SW480 (cell line): ENCODE data around the gene NUP37.

Source experiments
- DNase-seq: peaks from one replicate; pipeline ENCODE4 v3.0.0-alpha.2; 2016; ENCODE audit warnings: low spot score

NUP37 gene

DNA sequence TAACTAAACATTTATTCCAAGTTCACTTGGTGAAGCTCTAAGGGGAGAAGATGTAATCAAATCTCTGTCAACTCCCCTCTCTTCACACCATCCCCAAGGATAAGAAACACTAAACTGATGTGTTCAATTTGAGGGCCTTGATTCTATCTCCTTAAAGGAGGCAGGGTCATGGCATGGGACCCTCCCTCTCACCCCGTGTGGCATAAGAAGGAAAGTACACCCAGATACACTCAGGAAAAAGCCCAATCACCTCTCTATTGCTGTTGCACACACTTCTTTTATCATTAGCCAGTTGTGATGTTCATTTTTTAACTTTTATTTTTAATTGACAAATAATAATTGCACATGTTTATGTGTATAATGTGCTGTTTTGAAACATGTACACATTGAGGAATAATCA is 93.2 kb downstream of the NUP37 start:
- no peak for DNase-seq

DNA sequence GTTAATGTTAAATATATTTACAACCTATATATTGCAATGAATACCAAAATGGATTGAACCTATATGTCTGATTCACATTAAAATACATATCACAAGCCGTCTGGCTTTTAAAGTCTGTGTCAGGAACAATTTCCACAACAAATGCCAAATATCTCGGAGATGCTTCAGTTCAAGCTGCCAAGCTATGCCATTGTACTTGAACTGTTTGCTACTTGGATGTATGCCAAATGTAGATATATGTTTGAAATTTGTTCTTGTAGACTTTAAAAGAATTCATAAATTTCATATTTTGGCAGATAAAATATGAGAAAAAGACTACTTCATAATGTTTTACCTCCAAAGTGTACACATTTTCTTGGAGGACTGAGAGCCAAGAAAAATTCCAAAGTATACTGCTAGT is 95.1 kb downstream of the NUP37 start:
- DNase-seq = no peak

DNA sequence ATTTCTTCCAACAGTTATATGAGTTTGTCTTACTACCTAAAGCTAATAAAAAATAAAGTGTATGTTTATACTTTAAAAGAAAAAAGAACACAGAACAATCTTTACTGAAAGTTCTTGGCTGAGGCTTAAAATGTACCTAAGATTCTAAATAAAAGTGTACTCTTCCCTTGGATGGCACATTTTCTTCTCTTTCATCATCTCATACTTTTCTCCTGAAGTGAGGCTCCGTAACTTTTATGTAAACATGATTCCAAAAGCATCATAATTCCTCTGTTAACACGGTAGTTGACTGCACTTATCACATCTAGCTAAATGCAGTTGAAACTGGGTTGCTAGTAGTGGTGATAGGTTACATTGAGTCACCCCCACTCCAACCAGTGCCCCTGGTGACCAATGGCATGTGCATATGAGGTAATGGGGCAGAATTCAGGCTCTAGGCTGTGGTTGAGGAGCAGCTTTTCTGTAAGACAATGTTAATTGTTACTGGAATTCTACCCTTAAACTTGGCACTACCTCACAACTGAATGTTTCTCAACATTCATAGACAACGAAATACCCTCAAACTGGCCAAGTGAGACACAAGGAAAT is 96.5 kb downstream of the NUP37 start:
- no peak for DNase-seq
